Posterior vena cava (tissue), 2 donors: Measurements from ENCODE around the gene KRTAP12-3. TPM values are rescaled to one million over a fixed set of nuclear protein-coding genes. Genes with fewer than 3 reads are reported as not detected.
"Not testable (repeated sequence)": the region's sequence is repeated elsewhere in the genome, so short reads cannot be mapped to it uniquely, and the experiment has no call there.

ENCODE experiments used
- DNase-seq: peaks from one replicate; pipeline ENCODE4 v3.0.0-alpha.2; 2020; ENCODE audit warnings: low spot score
- intact Hi-C, 2 donors: fragments of 100-400 bp; cut with DNase I; formaldehyde crosslinking; loops; one replicate each; pipeline versions ENCODE4 v1.14.1 to v1.14.2; 2022 to 2023
- total RNA-seq, 2 donors: library from RNA; stranded (reverse); fragmentation: NEBNext Ultra II Directional; extraction: Animal tissue kit (Norgen Biotek cat#: 25700); gene quantifications; one replicate each; pipeline ENCODE4 v1.2.1, GENCODE V29; 2021
- donor health status: DM: yes; HTN: yes; CAD: no.
- donor health status: DM: yes; HTN: yes; CAD: no.

The KRTAP12-3 gene
- total RNA-seq, 2 donors from 2014 or later, result not detected

GRCh38 chr21:44647222-44647552, 10.5 kb upstream of the KRTAP12-3 start:
- intact Hi-C loops, result no loop called here
- no peak for DNase-seq

GRCh38 chr21:44648557-44649311, 9.0 kb upstream of the KRTAP12-3 start:
- DNase-seq, result no peak
- intact Hi-C loops, result no loop called here

- intact Hi-C loops, result no loop called here
- DNase-seq, result no peak
These were observed 8.1 kb upstream of the KRTAP12-3 start for GRCh38 chr21:44649521-44650100.

GRCh38 chr21:44650265-44650972, 7.3 kb upstream of the KRTAP12-3 start:
- no peak for DNase-seq
- intact Hi-C loops, result no loop called here

GRCh38 chr21:44650973-44651675, 6.6 kb upstream of the KRTAP12-3 start:
- DNase-seq, result no peak

GRCh38 chr21:44653123-44653522, 4.6 kb upstream of the KRTAP12-3 start:
- DNase-seq, result no peak
- intact Hi-C loops, result no loop called here

More at GRCh38 chr21:44650973-44651675, 6.6 kb upstream of the KRTAP12-3 start:
- intact Hi-C loops, result no loop called here

- DNase-seq, result no peak
- intact Hi-C loops, result no loop called here
These were observed 3.8 kb upstream of the KRTAP12-3 start for GRCh38 chr21:44653656-44654575.

- intact Hi-C loops, result no loop called here
- no peak for DNase-seq
These were observed 3.1 kb upstream of the KRTAP12-3 start, which contains the start of gene KRTAP12-4 for GRCh38 chr21:44654576-44655175. Gene KRTAP12-4 (minus strand): TSS chr21:44654659. CDS start chr21:44654614, 45 bp downstream.

GRCh38 chr21:44656868-44657267, 864 bp upstream of the KRTAP12-3 start:
- intact Hi-C loops, result no loop called here
- DNase-seq, result no peak

GRCh38 chr21:44658541-44658910, 794 bp downstream of the KRTAP12-3 start:
- intact Hi-C loops, result no loop called here
- DNase-seq, result no peak

GRCh38 chr21:44658913-44659595, 1.3 kb downstream of the KRTAP12-3 start:
- intact Hi-C loops, result no loop called here
- DNase-seq, result no peak

- intact Hi-C loops, DNase-seq: not testable (repeated sequence)
These were observed 3.8 kb downstream of the KRTAP12-3 start for GRCh38 chr21:44661567-44661966.

- intact Hi-C loops, result no loop called here
- DNase-seq, result no peak
These were observed 7.0 kb downstream of the KRTAP12-3 start for GRCh38 chr21:44664691-44665090.

- DNase-seq, result no peak
- intact Hi-C loops, result no loop called here
These were observed 8.9 kb downstream of the KRTAP12-3 start, which contains the start of gene KRTAP12-2 for GRCh38 chr21:44666401-44667320. Gene KRTAP12-2 (minus strand): TSS chr21:44666927. CDS start chr21:44666886, 41 bp downstream.

GRCh38 chr21:44667612-44668011, 9.9 kb downstream of the KRTAP12-3 start:
- no peak for DNase-seq
- intact Hi-C loops, result no loop called here

GRCh38 chr21:44670642-44671432, 13.1 kb downstream of the KRTAP12-3 start:
- DNase-seq, result no peak
- intact Hi-C loops, result no loop called here
